ENCODE data around the gene FHOD1. TPM values are rescaled to one million over a fixed set of nuclear protein-coding genes. Genes with fewer than 3 reads are reported as not detected.

Gene FHOD1
- total RNA-seq, 2 experiments from 2014 or later, result 102 to 105 TPM

- Mint-ChIP-seq H3K4me3 (peak overlapping the region; percentile 89), H3K4me1 (ENCODE audit: low read depth) (peaks cover 29% of the 10 kb centered on the region), H3K27ac (no peak overlapping the region), H3K27me3 (no peaks in the 10 kb centered on the region), H3K36me3 (ENCODE audit: low read depth) (peaks cover 2% of the 10 kb centered on the region), H3K9me3 (no peaks in the 10 kb centered on the region)
- no peak for DNase-seq
- no peak for ATAC-seq
- ChIA-PET POLR2A (interaction anchor here (10.0 kb wide), 1 partner anchor 20 kb away, joined by 123 read pairs; the partner anchor contains the start of gene TMEM208), CTCF (interaction anchor here (1.1 to 2.3 kb wide), 6 partner anchors 11 to 232 kb away, joined by 3 to 7 read pairs (median 4); partner anchors contain the start of gene TMEM208)
- no peak for TF ChIP-seq CTCF (IDR thresholded peaks at IDR 0.05)
- intact Hi-C loops (cut with micrococcal nuclease), result no loop called here
Measured at GRCh38 chr16:67250045-67250327, 2.7 kb upstream of the FHOD1 start.

- H3K27ac Mint-ChIP-seq, result peak overlapping the region; percentile 56
Measured at GRCh38 chr16:67249178-67250044, 2.1 kb upstream of the FHOD1 start.

DNA sequence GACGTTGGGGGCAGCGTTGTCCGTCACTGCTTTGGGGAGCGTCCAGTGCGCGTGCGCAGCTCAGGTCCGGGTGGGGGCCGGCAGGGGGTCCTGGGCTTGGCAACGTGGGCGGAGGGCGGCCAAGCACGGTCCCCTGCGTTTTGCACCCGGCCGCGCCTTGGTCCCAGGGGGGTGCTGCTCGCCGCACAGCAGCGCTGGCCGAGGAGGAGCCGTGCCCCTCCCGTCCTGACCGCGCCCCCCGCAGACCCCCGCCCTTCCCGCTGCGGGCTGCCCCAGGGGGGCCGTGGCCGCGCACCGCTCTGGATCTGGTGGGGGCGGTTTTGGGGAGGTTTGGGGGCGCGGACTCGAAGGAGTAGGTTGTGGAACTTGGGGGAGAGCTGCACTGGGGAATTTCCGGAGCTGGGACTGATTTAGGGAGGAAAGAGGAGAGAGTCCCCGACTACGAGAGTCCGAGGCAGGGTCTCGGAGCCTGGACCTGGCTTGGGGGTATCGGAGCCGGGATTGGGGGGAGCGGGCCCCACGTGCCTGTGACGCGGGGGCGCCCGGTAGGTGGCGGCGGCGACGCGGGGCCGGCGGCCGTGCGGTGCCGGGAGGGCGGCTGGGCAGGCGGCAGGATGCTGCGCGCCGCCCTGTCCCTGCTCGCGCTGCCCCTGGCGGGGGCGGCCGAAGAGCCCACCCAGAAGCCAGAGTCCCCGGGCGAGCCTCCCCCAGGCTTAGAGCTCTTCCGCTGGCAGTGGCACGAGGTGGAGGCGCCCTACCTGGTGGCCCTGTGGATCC, 1.3 kb upstream of the FHOD1 start, which contains the start of gene SLC9A5:
Gene SLC9A5, plus strand, starts transcription at position 579 of the 777 bp plus-strand sequence. Its CDS starts 36 bp downstream, at position 615.
- POLR2A ChIA-PET, result interaction anchor here (0.9 to 10.0 kb wide), 9 partner anchors 10 to 221 kb away, joined by 3 to 123 read pairs (median 3); partner anchors contain the start of gene TMEM208
- CTCF ChIA-PET, result interaction anchor here (0.6 to 2.3 kb wide), 11 partner anchors 10 to 233 kb away, joined by 3 to 7 read pairs (median 3); partner anchors contain the start of genes KCTD19, LRRC36 and TMEM208
- Mint-ChIP-seq H3K4me3 (peak within 1 kb of the TSS; percentile 89), H3K27me3 (no peaks in the 10 kb centered on the region), H3K9me3 (no peaks in the 10 kb centered on the region), H3K36me3 (ENCODE audit: low read depth) (peaks cover 2% of the 10 kb centered on the region), H3K4me1 (ENCODE audit: low read depth) (peaks cover 41% of the 10 kb centered on the region), H3K27ac (peak within 1 kb of the TSS; percentile 86)
- intact Hi-C loops (cut with micrococcal nuclease), result no loop called here
- ATAC-seq, result no peak
- peak; percentile 26 for TF ChIP-seq CTCF (IDR thresholded peaks at IDR 0.05)
- DNase-seq, result peak; percentile 39

More at GRCh38 chr16:67249178-67250044, 2.1 kb upstream of the FHOD1 start:
- Mint-ChIP-seq H3K4me3 (peak overlapping the region; percentile 89), H3K9me3 (no peaks in the 10 kb centered on the region), H3K27me3 (no peaks in the 10 kb centered on the region), H3K4me1 (ENCODE audit: low read depth) (peaks cover 34% of the 10 kb centered on the region), H3K36me3 (ENCODE audit: low read depth) (peaks cover 2% of the 10 kb centered on the region)
- no peak for ATAC-seq
- no peak for DNase-seq
- intact Hi-C loops (cut with micrococcal nuclease), result no loop called here
- POLR2A ChIA-PET, result interaction anchor here (1.0 to 10.0 kb wide), 6 partner anchors 10 to 39 kb away, joined by 3 to 123 read pairs (median 4); partner anchors contain the start of gene TMEM208
- TF ChIP-seq CTCF (IDR thresholded peaks at IDR 0.05), result no peak
- CTCF ChIA-PET, result interaction anchor here (0.9 to 2.3 kb wide), 10 partner anchors 9 to 232 kb away, joined by 3 to 7 read pairs (median 3); partner anchors contain the start of gene TMEM208

- Mint-ChIP-seq H3K4me3 (peak overlapping the region; percentile 89), H3K4me1 (ENCODE audit: low read depth) (peaks cover 44% of the 10 kb centered on the region), H3K36me3 (ENCODE audit: low read depth) (peaks cover 2% of the 10 kb centered on the region), H3K27me3 (no peaks in the 10 kb centered on the region), H3K9me3 (no peaks in the 10 kb centered on the region), H3K27ac (peak overlapping the region; percentile 86)
- POLR2A ChIA-PET, result interaction anchor here (0.9 to 10.0 kb wide), 8 partner anchors 9 to 220 kb away, joined by 3 to 123 read pairs (median 3); partner anchors contain the start of gene TMEM208
- CTCF ChIA-PET, result interaction anchor here (0.6 to 2.3 kb wide), 8 partner anchors 9 to 152 kb away, joined by 3 to 7 read pairs (median 3); partner anchors contain the start of genes KCTD19 and LRRC36
- intact Hi-C loops (cut with micrococcal nuclease), result no loop called here
- no peak for TF ChIP-seq CTCF (IDR thresholded peaks at IDR 0.05)
- no peak for DNase-seq
- ATAC-seq, result no peak
Measured at GRCh38 chr16:67248073-67248400, 756 bp upstream of the FHOD1 start.

All from activated CD8-positive, alpha-beta T cell treated with anti-CD3 and anti-CD28 coated beads for 36 hours (primary cell).